Right ventricle myocardium inferior (tissue), 1 donor: ENCODE results near the gene ELMOD1. TPM values are rescaled to one million over a fixed set of nuclear protein-coding genes. Genes with fewer than 3 reads are reported as not detected.
"Not testable (repeated sequence)": the region's sequence is repeated elsewhere in the genome, so short reads cannot be mapped to it uniquely, and the experiment has no call there.

Experiments
- ATAC-seq: fragments of 200-7000 bp; cut with Tn5 transposase; one replicate; pipeline ENCODE4 v1.9.1; 2020; ENCODE audit warnings: mild to moderate bottlenecking, moderate library complexity
- DNase-seq: peaks from one replicate; pipeline ENCODE4 v3.0.0; 2021; ENCODE audit errors: missing footprints
- intact Hi-C: fragments of 100-400 bp; cut with DNase I; formaldehyde crosslinking; loops from one replicate; pipeline ENCODE4 v1.11.0; 2022
- total RNA-seq: library from RNA; stranded (reverse); fragmentation: NEBNext Ultra II Directional; extraction: Animal tissue kit (Norgen Biotek cat#: 25700); gene quantifications from one replicate; pipeline ENCODE4 v1.2.1, GENCODE V29; 2021
- donor health status: DM: no; HTN: yes; CAD: no; lungs with severe emphysema.

Gene ELMOD1
- total RNA-seq, 1 donor from 2014 or later: 0.41 TPM

DNA sequence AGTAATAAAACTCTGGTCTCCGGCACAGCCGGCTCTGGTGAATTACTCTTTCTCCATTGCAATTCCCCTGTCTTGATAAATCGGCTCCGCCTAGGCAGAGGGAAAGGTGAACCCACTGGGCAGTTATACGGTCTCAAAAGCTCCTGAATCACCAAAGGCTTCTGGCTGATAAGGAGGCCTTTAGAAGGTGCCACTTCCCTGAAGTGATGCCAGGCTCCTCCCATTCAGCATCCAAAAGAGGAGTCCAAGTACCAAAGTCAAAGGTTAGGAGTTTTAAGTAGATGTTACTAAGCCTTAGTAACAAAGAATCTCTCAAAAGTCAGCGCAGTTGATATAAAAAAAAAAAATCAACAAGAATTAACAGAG lies 13.6 kb upstream of the ELMOD1 start:
- DNase-seq (no peak), ATAC-seq (no peak)
- intact Hi-C loops: loop anchor here (2.0 to 5.0 kb wide), 2 partner anchors 111 to 195 kb away; no protein-coding TSS in a partner anchor

DNA sequence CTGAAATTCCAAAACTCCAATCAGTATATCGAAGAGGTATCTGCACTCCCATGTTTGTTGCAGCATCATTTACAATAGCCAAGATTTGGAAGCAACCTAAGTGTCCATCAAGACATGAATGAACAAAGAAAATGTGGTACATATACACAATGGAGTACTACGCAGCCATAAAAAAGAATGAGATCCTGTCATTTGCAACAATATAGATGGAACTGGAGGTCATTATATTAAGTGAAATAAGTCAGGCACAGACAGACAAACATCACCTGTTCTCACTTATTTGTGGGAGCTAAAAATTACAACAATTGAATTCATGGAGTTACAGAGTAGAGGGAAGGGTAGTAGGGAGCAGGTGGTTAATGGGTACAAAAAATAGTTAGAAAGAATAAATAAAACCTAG lies 11.8 kb upstream of the ELMOD1 start:
- DNase-seq, ATAC-seq: not testable (repeated sequence)
- intact Hi-C loops: loop anchor here (5.0 kb wide), 1 partner anchor 193 kb away; no protein-coding TSS in a partner anchor

DNA sequence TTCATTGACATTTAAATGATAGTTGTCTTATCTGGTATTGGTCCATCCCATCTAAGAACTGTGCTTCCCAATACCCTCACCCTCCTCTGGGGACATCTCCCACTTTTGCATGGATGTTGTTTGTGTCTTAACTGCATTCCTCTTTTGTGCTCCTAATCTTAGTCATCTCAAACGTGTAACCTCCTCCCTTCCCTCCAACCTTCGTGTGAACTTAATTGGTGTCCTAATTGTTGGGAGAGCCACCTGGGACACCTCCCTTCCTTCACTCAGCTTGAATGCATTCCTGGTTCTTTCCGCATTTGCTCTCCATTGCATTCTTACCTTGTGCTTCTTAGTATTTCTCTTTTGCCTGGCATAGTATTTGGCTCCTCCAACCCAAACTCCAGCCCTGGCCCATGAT lies 9.8 kb upstream of the ELMOD1 start:
- no peak for DNase-seq
- ATAC-seq: no peak
- intact Hi-C loops: no loop called here

DNA sequence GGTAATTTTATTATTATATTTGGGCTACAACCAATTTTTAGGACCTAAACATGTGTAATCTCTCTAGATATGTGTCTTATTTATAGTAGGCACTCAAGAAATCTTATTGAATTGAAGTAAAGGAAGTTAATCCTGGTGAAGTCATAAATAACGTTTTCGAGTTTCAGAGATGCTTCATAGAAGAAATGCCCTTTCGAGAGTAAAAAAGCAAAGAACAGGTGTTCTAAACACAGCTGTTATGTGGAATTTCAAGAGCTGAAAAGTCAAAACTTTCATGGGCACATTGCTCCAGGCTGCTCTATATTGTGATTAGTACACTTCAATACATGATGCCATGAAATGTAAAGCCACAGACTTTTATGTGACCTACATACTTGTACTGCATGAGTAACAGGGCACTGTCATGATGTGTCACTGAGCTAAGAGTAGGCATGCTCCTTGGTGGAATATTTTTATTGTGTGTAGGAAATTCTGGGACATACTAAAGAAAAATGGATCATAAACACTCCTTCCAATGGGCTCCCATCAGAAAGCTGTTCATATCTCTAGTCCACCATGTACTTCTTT lies 7.2 kb upstream of the ELMOD1 start:
- intact Hi-C loops: no loop called here
- DNase-seq (no peak), ATAC-seq (no peak)

DNA sequence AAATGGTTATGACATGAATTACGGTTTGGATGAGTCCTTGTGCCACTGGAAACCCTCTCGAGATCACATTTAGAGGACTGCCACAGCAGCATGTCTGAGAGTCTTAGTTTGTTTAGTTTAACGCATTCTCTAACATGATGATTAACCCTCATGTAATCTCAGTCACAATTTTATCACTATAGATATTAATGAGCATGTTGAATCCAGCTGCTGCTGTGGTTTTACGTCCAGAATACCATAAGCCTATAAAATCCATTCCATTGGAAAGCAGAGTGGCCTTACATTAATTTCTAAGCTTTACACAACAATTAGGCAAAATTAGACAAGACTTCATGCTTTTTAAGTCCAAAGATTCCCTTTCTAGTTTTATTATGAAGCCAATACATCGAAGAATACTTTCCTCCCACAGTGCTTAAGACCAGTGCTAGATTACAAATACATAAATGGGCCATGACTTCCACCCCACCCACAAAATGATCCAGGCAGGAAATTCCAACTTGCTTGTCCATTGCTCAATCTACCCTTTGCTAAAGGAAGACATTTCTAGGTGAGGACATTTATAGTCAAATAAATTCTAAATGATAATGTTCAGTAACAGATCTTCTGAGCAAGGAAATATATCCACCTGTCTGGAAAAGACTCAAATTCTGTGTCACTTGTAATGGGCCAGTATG lies 3.5 kb upstream of the ELMOD1 start:
- intact Hi-C loops: no loop called here
- ATAC-seq: no peak
- DNase-seq: no peak

DNA sequence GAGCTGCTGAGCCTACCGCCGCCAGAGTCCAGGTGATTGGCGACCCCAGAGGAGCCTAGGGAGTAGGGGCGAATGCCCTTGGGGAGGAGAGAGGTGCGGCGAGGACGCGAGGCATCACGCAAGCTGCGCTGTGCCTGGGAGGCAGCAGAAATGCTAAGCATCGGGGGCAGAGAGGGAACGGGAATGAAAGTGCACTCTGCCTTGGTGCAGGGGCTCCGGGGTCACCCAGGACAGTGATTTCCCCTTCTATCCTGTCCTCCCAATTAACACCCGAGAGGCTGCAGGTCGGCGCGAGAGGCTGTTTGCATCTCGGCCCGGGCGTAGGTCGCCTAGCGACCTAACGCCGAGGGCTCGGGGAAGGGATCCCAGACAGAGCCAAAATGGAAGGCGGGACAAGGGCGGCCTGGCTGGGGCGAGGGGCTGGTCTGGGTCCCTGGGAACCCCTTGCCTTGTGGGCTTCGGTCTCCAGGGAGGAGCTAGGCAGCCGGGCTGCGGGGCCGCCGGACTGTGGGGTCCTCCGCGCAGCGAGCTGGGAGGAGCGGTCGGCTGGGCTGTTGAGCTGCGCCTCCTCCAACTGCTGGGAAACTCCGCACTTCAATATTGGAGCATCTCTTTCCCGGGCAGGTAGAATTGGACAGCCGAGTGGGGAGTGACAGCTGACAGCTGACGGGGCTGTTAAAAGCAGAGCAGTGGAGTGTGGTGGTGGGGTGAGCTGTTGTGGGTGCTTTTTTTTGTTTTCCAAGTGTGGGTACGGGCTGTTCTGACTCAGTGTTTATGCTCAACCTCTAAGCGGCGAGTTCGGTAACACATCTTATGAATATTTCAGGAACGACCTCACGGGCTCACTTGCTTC lies 657 bp downstream of the ELMOD1 start:
- DNase-seq (no peak), ATAC-seq (no peak)
- intact Hi-C loops: no loop called here

DNA sequence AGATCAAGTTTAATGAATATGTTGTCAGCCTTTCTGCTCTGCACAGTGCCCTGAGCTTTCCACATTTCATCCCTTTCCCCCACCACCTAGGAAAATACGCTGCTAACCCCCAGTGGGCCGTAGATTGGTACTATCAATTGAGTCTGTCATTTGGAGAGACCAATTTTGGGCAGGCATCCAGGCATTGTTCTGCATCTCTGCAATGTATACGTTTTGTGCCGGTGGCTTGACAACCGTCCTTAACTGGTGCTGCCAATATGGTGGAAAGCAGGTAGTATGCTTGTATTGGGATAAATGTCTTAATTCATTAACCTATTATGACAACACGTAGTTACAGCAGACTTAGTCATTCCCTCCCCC lies 1.3 kb downstream of the ELMOD1 start:
- DNase-seq (no peak), ATAC-seq (no peak)
- intact Hi-C loops: no loop called here

DNA sequence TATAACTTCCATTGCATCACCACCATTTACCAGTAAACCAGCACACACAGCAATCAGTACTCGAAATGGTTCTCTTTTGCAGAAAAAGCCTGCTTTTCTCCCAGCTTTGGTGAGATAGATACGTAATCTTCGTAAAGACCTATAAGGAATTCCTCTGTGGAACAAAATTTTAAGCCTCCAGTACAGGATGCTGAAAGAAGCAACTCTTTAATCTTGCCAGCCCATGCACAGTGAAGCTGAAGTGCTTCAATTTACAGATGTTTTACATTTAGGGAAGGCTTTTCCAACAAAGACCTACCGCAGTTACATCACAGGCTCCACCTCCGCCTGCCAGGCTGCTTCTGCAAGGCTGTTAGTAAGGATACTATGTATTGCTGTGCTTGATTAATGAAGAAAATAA lies 1.9 kb downstream of the ELMOD1 start:
- no peak for ATAC-seq
- intact Hi-C loops: no loop called here
- DNase-seq: no peak

DNA sequence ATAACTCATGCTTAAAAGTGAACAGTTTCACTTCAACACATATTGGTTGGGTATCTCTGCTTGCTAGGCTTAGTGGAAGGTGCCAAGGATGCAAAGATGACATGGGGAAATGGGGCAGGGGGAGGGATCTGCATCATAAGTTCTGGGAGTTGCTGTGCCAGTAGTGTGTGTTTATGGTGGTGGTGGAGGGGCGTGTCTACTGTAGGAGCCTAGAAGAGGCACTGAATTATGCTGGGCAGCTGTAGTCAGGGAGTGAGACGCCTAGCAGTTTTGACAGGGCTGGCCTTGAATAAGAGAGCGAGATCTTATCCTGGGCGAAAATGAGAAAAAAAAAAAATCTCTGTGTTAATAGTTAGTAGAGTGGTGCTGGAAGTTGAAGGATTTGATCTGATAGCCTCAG lies 3.0 kb downstream of the ELMOD1 start:
- no peak for ATAC-seq
- intact Hi-C loops: no loop called here
- DNase-seq: no peak

DNA sequence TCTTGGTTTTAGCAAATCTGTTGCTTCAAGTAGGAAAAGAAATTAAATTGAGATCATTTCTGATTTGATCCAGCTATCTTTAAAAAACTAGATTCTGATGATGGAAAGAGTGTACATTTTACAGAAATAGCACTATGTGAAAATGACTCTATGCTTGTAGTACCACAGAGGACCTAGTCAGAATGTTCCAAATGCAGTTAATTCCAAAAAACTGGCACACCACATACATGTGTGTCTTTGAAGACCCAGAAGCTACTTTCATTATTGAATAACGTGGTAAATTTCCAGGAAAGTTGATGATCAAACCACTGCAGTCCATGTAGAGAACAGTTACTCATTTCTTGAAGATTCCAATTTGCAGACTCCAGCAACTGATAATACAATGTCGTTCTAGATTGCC lies 3.8 kb downstream of the ELMOD1 start:
- ATAC-seq (no peak), DNase-seq (no peak)
- intact Hi-C loops: no loop called here

DNA sequence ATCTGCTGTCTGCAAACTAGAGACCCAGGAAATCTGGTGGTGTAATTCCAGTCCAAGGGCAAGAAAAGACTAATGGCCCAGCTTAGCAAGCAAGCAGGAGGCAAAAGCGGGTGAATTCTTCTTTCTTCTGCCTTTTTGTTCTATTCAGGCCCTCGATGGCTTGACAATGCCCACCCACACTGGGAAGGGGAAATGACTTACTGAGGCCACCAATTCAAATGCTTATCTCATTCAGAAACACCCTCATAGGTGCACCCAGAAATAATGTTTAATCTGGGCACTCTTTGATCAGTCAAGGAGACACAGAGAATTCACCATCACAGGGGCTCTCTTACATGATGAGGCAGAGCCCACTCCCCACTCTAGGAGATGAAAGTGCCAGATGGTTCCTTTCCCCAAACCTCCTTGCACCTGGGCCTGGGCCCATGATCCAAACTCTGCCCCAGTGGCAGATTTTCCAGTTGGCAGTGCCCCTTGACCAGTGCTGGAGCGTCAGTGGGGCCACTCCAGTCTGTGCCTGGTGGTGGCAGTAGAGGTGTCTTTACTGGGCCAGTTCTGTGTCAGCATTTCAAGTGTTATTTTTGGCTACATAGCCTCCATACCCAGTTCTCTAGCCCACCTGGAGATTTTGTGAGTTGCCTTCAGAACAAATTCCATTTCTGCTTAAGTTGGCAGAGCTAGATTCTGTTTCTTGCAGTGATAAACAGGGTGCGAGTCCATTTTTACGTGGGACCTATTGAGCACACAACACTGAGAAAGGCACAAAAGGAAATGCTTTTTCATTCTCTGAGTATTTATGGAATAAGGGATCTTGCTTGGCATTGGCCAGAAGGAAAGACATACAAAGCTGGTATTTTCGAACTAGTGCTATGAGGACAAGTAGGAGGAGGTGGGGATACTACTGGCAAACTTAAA lies 7.5 kb downstream of the ELMOD1 start:
- intact Hi-C loops: no loop called here
- ATAC-seq: no peak
- DNase-seq: no peak

DNA sequence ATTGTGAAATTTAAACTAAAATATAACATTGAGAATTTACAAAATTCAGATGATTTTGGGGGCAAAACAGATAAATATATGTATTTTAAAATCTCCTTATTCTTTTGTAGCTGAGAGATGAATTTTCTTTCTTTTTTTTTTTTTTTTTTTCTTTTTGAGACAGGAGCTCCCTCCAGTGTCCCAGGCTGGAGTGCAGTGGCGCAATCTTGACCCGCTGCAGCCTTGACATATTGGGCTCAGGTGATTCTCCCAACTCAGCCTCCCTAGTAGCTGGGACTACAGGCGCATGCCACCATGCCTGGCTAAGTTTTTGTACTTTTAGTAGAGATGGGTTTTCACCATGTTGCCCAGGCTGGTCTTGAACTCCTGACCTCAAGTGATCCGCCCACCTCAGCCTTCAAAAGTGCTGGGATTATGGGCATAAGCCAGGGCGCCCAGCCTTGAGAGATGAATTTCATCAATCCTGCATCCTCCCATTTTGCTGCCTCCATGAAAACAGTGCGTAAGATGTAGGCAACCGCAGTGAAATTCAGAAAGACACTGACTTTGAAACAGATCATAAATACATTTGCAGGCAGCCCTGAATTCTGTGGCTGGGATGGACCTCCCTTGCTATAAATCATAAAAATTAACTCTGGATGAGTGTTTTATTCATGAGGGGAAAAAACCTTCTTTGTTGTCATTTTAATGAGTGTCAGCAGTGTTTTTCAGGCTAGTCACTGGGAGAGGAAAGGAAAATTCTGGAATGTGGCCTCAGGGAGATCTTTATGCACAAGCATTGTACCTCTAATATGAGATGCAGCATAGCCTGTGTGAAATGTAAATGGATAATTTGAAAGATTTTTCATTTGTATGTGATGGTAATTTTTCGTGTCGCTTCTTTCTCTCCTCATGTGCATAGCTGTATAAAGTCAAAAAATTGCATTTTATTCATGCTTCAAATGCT lies 14.4 kb downstream of the ELMOD1 start:
- ATAC-seq (no peak), DNase-seq (no peak)
- intact Hi-C loops: no loop called here

DNA sequence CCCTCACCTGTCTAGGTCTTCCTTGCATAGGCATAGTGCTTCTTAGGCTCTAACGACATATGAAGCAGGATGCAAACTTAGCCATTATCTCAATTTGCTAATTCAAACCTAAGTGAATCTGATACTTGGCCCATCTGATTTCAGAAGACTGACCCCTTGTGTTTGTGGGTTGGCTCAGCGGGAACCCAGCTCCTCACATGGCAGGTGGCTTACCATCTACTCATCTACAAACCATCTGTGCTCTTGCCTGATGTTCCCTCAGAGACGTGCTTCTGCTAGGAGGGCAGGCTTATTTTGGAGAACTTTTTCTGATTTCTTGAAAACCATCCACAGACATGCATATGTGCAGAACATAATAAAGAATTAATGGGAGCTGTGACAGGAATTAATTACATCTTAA lies 15.2 kb downstream of the ELMOD1 start:
- DNase-seq (no peak), ATAC-seq (no peak)
- intact Hi-C loops: no loop called here

DNA sequence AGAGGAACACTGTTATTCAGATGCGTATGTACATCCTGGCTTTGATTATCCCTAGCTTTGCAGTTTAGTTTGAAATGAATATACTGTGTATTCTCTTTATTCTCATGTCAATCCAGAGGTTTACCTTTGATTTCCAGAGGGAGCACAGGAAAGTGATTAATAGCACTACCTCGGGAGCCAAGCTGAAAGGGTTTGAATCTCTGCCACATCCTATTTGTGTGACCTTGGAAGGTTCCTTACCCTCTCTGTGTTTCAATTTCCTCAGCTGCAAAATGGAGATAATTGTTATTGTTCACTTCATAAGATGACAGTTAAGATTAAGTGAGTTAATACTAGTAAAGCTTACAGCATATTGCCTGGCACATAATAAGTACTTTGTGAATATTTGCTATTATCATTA lies 17.9 kb downstream of the ELMOD1 start:
- DNase-seq (no peak), ATAC-seq (no peak)
- intact Hi-C loops: no loop called here

DNA sequence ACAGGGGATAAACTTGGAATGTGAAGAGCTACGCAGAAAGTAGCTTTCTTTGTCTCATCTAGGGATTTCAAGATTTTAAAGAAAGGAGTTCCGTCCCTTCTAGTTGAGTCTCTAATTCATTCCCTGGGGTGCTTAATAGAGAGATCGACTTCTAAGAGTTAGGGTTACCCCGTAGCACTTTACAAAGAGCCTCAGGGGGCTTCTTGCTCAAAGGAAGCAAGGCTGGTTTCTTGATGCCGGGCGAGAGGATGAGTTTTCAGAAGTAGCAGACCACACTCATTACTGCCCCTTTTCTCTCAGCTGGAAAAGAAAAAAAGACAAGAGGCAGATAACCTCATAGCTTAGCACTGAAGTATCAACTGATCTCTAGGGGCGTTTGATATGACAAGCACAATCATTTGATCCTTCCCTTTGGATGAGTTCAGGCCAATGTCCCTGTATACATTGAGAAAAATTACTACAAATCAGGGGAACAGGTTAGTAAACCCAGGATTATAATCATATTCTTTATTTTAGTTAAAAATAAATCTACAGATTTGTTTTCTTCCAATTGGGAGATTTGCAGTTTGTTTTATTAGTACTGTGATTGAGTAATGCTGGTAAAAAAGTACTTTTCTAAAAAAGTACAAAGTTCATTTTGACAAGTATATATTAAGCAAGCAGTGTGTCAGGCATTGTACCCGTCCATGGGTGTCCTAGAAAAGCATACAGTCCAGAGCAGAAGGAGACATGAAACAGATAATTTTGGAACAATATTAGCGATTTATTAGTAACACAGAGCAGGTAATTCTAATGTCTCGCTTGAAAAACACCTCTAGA lies 18.7 kb downstream of the ELMOD1 start:
- intact Hi-C loops: no loop called here
- no peak for DNase-seq
- no peak for ATAC-seq

DNA sequence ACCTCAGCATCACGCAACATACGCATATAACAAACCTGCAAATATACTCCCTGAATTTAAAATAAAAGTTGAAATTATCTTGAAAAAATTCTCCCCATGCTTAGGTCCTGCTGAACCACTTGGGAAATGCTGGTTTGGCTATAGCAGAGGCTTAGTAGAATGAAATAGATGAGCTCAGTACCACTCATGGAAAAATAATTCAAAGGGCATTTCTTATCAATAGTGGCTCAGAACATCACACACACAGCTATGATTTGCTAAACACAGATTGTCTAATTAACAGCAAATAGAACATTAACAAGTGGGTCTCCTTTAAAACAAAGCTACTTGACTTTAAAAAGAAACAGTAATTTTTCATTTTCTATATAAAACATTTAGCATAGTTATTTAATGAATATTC lies 21.5 kb downstream of the ELMOD1 start:
- no peak for ATAC-seq
- intact Hi-C loops: no loop called here
- DNase-seq: no peak

DNA sequence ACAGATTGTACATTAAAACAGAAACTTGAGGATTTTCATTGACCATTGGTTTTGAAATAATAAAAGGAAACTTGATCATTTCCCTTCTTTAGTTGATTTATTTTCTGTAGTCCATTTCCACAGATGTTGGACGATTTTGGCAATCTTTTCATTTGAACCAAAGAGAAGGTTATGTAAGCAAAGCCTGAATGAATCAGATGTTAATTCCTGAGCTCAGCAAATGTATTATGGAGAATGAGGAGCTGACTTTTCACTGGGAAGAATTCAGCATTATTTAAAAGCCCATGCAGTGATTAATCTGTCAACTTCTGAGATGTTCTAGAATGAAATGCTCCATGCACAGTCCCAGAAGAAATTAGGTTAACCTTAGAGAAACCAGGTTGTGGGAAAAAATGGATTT lies 29.0 kb downstream of the ELMOD1 start:
- intact Hi-C loops: no loop called here
- DNase-seq (no peak), ATAC-seq (no peak)
